ENCODE measurements around the gene PRDM5.

The PRDM5 gene

GRCh38 chr4:120856294-120856693 is 66.2 kb downstream of the PRDM5 start:
- DNase-seq = no peak
- TF ChIP-seq POLR2A (IDR thresholded peaks at IDR 0.05; ENCODE audit: low read length) = no peak
- no peak for TF ChIP-seq GATA1 (IDR thresholded peaks at IDR 0.05; ENCODE audit: low read depth, low read length)

- TF ChIP-seq GATA1 (IDR thresholded peaks at IDR 0.05; ENCODE audit: low read depth, low read length) (no peak), POLR2A (IDR thresholded peaks at IDR 0.05; ENCODE audit: low read length) (no peak)
- DNase-seq = no peak
Measured at GRCh38 chr4:120855307-120856001, 67.1 kb downstream of the PRDM5 start.

GRCh38 chr4:120853161-120853935 is 69.2 kb downstream of the PRDM5 start:
- TF ChIP-seq GATA1 (IDR thresholded peaks at IDR 0.05; ENCODE audit: low read depth, low read length) (no peak), POLR2A (IDR thresholded peaks at IDR 0.05; ENCODE audit: low read length) (no peak)
- no peak for DNase-seq

- no peak for DNase-seq
- TF ChIP-seq GATA1 (IDR thresholded peaks at IDR 0.05; ENCODE audit: low read depth, low read length) (no peak), POLR2A (IDR thresholded peaks at IDR 0.05; ENCODE audit: low read length) (no peak)
Measured at GRCh38 chr4:120850018-120850599, 72.4 kb downstream of the PRDM5 start.

DNA sequence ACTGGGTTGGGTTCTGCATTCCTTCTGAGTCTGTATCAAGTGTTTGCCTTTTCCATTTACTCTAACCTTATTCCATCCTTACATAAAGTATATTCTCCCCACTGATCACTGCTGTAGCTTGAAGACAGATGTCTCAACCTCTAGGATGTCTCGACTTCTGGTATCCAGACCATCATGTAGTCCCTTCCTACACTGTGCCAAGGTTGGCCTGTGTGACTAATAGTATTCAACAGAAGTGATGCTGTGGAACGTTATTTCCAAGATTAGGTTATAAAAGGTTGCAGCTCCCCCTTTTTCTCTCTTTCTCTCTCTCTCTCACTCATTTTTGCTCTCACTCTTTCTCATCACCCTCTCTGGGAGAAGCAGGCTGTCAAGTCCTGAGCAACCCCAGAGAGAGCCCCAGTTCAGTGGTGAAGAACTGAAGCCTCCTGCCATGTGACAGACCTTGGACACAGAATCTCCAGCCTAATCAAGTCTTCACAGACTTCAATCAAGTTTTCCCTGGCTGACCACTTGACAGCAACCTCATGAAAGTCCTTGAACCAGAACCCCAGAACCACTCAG is 75.4 kb downstream of the PRDM5 start:
- TF ChIP-seq GATA1 (IDR thresholded peaks at IDR 0.05; ENCODE audit: low read depth, low read length) = no peak
- no peak for TF ChIP-seq POLR2A (IDR thresholded peaks at IDR 0.05; ENCODE audit: low read length)
- no peak for DNase-seq

- DNase-seq = no peak
- no peak for TF ChIP-seq POLR2A (IDR thresholded peaks at IDR 0.05; ENCODE audit: low read length)
- no peak for TF ChIP-seq GATA1 (IDR thresholded peaks at IDR 0.05; ENCODE audit: low read depth, low read length)
Measured at GRCh38 chr4:120844528-120844921, 78.0 kb downstream of the PRDM5 start.

DNA sequence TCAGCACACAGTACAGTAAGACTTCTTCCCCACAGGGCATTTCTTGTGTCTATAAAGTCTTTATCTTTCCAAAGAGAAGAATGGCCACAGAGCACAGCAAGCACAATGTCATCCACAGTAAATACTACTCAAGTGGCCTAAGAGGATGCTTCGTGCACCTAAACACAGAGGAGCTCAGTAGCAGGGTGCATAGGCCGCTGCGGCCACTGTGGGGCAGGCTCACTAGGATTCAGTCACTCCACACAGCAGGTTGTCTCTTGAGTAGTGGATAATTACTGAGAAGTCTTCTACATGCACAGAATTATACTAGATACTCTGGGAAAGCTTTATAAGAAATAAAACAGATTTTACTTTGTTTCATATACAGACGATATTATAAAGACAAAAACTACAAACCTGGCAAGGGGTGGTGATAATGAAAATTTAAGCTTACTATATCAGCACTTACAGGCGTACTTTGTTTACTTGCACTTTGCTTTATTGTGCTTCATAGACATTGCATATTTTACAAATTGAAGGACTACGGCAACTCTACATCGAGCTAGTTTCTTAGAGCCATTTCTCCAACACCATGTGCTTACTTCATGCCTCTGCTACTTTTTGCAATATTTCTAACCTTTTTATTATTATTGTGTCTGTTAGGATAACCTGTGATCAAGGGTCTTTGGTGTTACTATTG is 78.5 kb downstream of the PRDM5 start:
- TF ChIP-seq GATA1 (IDR thresholded peaks at IDR 0.05; ENCODE audit: low read depth, low read length) (no peak), POLR2A (IDR thresholded peaks at IDR 0.05; ENCODE audit: low read length) (no peak)
- DNase-seq = peak; percentile 17 to 31

DNA sequence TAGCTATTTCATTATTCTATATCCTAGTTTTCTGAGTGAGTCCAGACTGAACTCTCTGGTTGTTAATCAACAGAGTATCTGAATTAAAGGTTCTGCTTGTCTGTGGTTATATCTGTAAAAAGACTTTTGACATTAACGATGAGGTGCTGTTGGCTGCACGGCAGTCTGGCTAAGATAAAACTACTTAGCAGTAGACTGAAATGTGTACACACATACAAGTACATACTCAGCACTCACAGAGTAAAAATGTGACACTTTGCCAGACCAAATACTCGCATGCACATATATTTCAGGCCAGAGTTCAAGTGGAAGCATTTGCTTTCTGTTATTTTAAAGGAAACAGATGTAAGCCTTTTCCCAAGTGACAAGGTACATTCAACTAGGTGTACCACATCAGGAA is 80.5 kb downstream of the PRDM5 start:
- no peak for DNase-seq
- TF ChIP-seq POLR2A (IDR thresholded peaks at IDR 0.05; ENCODE audit: low read length) (no peak), GATA1 (IDR thresholded peaks at IDR 0.05; ENCODE audit: low read depth, low read length) (no peak)

- no peak for TF ChIP-seq GATA1 (IDR thresholded peaks at IDR 0.05; ENCODE audit: low read depth, low read length)
- no peak for TF ChIP-seq POLR2A (IDR thresholded peaks at IDR 0.05; ENCODE audit: low read length)
- DNase-seq = no peak
Measured at GRCh38 chr4:120841580-120841979, 80.9 kb downstream of the PRDM5 start.

GRCh38 chr4:120839974-120840751 is 82.4 kb downstream of the PRDM5 start:
- DNase-seq = no peak
- TF ChIP-seq GATA1 (IDR thresholded peaks at IDR 0.05; ENCODE audit: low read depth, low read length) = no peak
- no peak for TF ChIP-seq POLR2A (IDR thresholded peaks at IDR 0.05; ENCODE audit: low read length)

DNA sequence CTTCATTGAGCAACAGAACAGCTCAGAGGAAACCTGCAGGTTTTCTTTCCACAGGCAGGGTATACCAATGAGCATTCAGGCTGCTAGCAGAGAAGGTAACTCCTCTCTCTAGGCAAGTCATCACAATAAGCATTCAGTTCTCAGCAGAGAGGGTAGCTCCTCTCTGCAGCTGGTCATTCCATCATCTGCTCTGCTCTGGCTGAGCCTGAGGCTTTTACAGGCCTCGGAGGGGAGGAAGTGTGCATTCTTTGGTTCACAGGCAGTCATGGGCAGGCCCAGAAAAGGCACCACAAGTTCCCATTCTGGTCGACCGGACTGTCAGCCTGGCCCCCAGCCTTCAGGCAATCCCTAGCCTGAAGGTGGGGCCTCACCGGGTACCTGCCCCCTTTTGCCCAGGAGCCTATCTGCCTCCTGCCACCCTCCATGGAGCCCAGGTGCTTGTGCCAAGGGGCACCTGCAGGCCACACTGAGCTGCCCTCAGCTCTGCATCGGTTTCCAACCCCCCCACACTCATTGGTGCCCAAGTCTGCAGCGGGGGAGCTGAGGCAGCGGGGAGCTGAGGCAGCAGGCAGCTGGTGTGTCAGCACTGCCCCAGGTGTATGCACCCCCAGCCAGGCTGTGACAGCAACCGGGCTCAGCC is 83.1 kb downstream of the PRDM5 start:
- TF ChIP-seq POLR2A (IDR thresholded peaks at IDR 0.05; ENCODE audit: low read length) (no peak), GATA1 (IDR thresholded peaks at IDR 0.05; ENCODE audit: low read depth, low read length) (no peak)

DNA sequence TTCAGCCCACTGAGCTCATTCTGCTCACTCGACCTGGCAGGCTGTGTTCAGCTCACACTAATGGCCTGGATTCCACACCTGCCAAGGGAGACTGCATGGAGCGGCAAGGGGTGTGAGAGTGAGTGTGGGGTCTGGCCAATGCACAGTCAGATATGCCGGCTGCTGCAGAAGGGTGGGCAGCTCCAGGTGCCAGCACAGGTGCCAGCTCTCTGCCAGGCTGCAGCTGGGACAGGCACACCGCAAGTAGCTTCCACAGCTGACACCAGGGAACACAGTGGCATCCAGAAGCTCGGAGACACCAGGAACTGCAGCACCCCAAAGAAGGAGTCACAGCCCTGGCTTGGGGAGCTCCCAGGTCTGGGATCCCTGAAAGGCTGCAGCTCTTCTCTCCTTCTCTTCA is 83.7 kb downstream of the PRDM5 start:
- no peak for DNase-seq
- TF ChIP-seq GATA1 (IDR thresholded peaks at IDR 0.05; ENCODE audit: low read depth, low read length) = no peak
- TF ChIP-seq POLR2A (IDR thresholded peaks at IDR 0.05; ENCODE audit: low read length) = no peak

More for the DNA sequence above, 83.1 kb downstream of the PRDM5 start:
- DNase-seq = no peak

DNA sequence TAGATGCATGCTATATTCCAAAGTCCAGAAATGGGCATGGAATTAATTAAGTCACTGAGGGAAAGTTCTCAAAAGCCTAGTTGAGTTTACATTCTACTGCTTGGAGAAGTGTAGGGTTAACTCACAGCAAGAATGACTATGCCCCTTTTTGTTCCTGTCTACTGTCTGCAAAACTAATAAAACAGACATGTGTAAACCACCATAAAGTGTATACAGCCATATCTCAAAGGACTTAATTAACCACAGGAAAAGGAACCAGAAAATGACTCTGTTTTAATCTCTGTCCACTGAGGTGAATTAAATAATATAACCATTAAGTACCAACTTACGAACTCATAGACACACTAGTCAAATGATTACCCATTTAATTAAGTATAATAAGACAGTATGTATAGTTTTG is 84.9 kb downstream of the PRDM5 start:
- TF ChIP-seq POLR2A (IDR thresholded peaks at IDR 0.05; ENCODE audit: low read length) (no peak), GATA1 (IDR thresholded peaks at IDR 0.05; ENCODE audit: low read depth, low read length) (no peak)
- DNase-seq = no peak

Data from erythroblast (primary cell).